GM03348 (cell line): ENCODE measurements around the gene SPTBN5.

Experiments
- DNase-seq: peaks from one replicate; pipeline ENCODE4 v3.0.0; 2012; ENCODE audit warnings: low spot score

The SPTBN5 gene

GRCh38 chr15:41926185-41927056, 32.6 kb upstream of the SPTBN5 start:
- peak; percentile 40 for DNase-seq

- DNase-seq: no peak
Measured at GRCh38 chr15:41925086-41925608, 31.3 kb upstream of the SPTBN5 start.

GRCh38 chr15:41923401-41923997, 29.6 kb upstream of the SPTBN5 start:
- DNase-seq: no peak

GRCh38 chr15:41922353-41922752, 28.5 kb upstream of the SPTBN5 start:
- DNase-seq: no peak

- no peak for DNase-seq
Measured at GRCh38 chr15:41921639-41922038, 27.8 kb upstream of the SPTBN5 start.

- no peak for DNase-seq
Measured at GRCh38 chr15:41921167-41921566, 27.3 kb upstream of the SPTBN5 start.

GRCh38 chr15:41919954-41920538, 26.2 kb upstream of the SPTBN5 start:
- no peak for DNase-seq

GRCh38 chr15:41919201-41919820, 25.5 kb upstream of the SPTBN5 start:
- DNase-seq: no peak

- no peak for DNase-seq
Measured at GRCh38 chr15:41918506-41919126, 24.8 kb upstream of the SPTBN5 start.

GRCh38 chr15:41917767-41918430, 24.0 kb upstream of the SPTBN5 start:
- peak; percentile 76 for DNase-seq

GRCh38 chr15:41915255-41915994, 21.6 kb upstream of the SPTBN5 start:
- no peak for DNase-seq

- no peak for DNase-seq
Measured at GRCh38 chr15:41914411-41914810, 20.6 kb upstream of the SPTBN5 start.

GRCh38 chr15:41913256-41913655, 19.4 kb upstream of the SPTBN5 start:
- no peak for DNase-seq

GRCh38 chr15:41911691-41912345, 18.0 kb upstream of the SPTBN5 start:
- DNase-seq: no peak

- DNase-seq: no peak
Measured at GRCh38 chr15:41908736-41909461, 15.0 kb upstream of the SPTBN5 start.

GRCh38 chr15:41907141-41907540, 13.3 kb upstream of the SPTBN5 start:
- DNase-seq: no peak

- no peak for DNase-seq
Measured at GRCh38 chr15:41906608-41907007, 12.8 kb upstream of the SPTBN5 start.

- no peak for DNase-seq
Measured at GRCh38 chr15:41905036-41905793, 11.4 kb upstream of the SPTBN5 start.

- peak; percentile 77 for DNase-seq
Measured at GRCh38 chr15:41904541-41905005, 10.7 kb upstream of the SPTBN5 start.
